A172 (cell line): ENCODE data around the gene BSG. TPM values are rescaled to one million over a fixed set of nuclear protein-coding genes. Genes with fewer than 3 reads are reported as not detected.
"Not testable (repeated sequence)": the region's sequence is repeated elsewhere in the genome, so short reads cannot be mapped to it uniquely, and the experiment has no call there.

Experiments
- DNase-seq: peaks from one replicate; pipeline ENCODE4 v3.0.0-alpha.2; 2015; ENCODE audit warnings: low spot score
- total RNA-seq: library from RNA; depleted of rRNA; stranded (reverse); fragments of >200 nt; shearing (Covaris generic); gene quantifications from 2 replicates; pipeline ENCODE4 v1.2.3, GENCODE V29; 2014

BSG gene
- total RNA-seq, 1 experiment from 2014 or later = 700 TPM

DNA sequence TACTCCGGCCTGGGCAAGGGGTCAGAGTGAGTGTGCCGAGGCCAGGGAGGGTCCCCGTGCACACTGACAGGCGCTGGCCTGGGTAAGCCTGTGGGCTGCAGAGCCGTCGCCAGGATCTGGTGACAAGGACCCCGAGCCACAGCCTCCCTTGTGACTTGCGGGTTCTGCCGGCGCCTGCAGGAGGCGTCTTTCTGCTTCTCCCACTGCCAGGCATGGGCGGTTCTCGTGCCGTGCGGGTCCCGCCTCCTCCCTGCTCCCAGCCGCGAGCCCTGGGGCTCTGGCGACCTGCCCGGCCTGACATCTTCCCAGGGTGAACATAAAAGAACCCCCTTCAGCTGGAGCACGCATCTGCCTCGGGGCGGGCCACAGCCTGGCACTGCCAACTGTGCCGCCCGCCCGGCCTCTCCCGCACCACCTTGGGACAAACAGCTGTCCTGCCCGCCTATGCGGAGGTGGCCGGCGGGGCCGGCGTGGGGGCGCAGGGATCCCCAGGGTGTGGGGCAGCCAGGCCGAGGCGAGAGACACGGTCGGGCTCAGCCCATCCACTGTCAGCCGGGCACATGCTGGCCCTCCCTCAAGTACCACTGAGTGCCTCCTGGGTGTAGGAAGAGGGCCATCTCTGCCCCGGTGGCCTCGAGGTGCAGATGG is 15.8 kb downstream of the BSG start:
- DNase-seq = peak; percentile 88

DNA sequence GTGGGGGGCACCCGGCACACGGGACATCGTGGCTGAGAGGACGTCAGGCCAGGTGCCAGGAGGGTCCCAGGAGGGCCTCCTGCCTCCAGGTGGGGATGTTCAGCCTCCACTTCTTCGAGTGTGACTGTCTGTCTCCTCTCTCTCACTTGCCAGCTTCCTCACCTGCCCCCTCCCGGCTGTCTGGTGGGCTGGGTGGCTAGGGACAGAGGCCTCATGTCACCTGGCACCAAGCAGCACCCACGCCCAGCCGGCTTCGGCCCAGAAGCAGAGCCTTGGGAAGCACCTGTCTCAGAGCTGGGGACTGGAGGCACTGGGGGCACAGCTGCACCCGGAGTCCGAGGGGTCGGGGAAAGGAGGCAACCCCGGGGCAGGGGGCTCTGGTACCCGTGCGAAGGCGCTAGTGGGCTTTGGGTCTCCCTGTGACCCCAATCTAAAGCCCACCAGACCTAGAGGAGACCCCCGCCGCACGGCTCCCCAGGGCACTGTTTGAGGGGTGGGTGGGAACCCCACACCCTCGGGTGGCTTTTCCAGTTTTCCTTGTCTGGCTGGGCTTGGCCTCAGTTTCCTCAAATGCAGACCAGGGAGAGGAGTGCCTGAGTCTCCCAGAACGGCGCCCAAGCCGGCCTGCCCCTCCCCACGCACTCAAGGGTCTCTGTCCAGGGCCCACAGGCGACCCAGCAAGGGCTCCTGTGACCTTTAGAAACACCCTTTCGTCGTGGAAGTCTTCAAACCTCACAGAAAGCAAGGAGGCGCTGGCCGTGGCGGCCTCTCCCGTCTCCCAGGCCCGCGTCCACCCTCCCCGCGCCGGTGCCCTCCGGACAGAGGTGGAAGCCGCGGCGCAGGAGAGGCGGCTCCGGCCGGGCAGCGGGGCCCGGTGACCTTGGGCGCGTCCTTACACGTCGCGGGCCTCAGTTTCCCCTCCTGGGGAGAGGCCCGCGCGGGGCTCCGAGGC is 16.6 kb downstream of the BSG start:
- DNase-seq = no peak

DNA sequence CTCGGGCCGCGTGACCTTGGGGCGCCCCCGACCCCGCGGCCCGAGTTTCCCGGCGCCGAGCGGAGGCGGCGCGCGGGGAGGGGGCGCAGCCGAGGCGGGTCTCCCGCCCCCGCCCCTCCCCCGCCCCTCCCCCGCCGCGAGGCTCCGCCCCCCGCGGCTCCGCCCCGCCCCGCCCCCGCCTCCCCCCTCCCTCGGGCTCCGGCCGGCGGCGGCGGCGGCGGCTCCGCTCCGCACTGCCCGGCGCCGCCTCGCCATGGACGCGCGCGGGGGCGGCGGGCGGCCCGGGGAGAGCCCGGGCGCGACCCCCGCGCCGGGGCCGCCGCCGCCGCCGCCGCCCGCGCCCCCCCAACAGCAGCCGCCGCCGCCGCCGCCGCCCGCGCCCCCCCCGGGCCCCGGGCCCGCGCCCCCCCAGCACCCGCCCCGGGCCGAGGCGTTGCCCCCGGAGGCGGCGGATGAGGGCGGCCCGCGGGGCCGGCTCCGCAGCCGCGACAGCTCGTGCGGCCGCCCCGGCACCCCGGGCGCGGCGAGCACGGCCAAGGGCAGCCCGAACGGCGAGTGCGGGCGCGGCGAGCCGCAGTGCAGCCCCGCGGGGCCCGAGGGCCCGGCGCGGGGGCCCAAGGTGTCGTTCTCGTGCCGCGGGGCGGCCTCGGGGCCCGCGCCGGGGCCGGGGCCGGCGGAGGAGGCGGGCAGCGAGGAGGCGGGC is 17.4 kb downstream of the BSG start, which contains the start of gene HCN2:
HCN2 (plus strand) TSS at position 189 of the 703 bp plus-strand sequence; CDS start at position 254, 65 bp downstream.
- DNase-seq = no peak

DNA sequence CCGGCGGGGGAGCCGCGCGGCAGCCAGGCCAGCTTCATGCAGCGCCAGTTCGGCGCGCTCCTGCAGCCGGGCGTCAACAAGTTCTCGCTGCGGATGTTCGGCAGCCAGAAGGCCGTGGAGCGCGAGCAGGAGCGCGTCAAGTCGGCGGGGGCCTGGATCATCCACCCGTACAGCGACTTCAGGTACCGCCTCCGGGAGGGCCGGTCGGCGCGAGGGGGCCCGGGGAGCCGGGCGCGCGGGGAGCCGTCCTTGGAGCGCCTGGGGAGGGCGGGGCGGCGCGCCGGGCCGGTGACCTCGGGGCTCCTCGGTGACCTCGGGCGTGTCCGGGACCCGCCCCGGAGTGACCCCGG is 18.0 kb downstream of the BSG start:
- no peak for DNase-seq

DNA sequence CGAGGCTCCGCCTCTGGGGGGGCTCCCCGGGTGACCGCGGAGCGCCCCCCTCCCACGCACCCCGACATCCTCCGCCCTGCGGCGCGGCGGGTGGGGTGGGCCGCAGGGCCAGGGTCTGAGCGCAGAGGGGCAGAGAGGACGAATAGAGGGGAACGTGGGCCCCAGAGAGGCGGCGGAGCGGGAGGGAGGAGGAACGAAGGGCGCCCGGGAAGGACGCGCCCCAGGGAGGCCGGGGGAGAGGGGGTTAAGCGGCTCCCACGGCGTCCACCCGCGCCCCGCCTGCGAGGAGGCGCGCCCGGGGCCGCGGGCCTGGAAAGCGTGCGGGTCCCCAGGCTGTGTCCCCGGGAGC is 18.3 kb downstream of the BSG start:
- DNase-seq = no peak

DNA sequence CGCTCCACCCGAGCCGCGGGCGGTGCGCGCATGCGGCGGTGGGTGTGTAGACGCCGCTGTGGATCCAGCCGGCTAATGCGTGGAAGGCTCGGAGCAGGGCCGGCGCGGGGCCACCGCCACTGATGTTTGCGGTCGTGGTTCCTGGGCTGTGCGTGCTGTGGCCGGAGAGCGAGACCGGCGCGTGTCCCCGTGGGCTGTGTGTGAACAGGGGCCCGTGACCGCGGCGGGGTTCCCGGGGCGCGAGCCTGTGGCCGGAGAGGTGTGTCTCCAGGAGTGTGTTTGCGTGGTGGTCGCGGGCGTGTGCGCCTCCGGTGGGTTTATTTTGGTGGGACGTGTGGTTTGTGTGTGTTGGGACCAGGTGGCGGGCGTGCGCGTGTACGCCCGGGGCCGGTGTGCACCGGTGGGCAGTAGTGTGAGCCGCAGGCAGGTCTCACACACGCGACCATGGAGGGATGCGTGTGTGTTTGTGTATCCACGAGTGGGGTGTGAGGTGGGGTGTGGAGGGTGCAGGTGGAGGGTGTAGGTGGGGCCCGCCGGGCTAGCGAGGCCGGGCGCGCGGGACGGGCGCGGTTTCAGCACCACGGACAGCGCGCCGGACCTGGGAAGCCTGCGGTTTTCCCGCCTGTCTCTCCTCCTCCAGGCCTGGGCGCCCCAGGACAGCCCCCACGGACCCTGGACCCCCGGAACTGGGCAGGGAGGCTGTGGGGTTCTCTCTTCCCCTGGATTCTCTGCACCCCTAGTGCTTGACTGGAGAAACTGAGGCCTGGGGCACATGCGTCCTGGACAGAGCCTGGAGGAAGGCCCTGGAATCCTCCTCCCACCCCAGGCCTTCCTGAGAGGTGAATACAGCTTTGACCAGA is 18.9 kb downstream of the BSG start:
- DNase-seq = no peak

DNA sequence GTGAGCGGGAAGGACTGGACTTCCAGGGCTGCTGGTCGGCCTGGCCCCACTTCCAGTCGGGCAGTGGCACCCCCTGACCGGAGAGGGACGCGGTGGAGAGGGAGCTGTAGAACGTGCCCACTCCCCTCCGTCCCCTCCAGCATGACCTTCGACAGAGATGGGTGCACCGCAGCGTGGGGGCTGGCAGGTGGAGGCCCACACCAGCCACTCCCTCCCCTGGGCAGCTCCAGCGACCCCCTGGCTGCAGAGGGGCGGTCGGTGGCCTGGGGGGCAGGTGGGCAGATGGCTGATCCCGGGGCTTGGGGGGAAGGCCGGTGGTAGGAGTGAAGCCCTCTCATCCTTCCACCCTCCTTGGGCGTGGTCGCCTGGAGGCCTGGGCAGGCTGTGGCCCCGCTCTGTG is 19.7 kb downstream of the BSG start:
- DNase-seq = no peak

DNA sequence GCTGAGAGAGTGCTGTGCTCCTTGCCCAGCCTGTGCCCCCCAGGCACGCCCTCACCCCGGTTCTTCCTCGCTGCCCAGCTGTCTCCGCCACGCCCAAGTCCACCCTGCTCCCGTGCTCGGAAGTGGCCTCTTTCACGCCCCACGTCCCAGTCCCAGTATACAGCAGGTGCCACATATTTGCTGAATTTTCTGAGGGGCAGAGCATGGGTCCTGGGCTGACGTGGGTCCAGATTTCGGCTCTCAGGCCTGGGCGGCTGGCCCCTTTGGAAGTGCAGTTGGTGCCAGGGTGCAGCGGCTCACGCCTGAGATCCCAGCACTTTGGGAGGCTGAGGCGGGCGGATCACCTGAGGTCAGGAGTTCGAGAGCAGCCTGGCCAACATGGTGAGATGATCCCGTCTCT is 20.7 kb downstream of the BSG start:
- no peak for DNase-seq

DNA sequence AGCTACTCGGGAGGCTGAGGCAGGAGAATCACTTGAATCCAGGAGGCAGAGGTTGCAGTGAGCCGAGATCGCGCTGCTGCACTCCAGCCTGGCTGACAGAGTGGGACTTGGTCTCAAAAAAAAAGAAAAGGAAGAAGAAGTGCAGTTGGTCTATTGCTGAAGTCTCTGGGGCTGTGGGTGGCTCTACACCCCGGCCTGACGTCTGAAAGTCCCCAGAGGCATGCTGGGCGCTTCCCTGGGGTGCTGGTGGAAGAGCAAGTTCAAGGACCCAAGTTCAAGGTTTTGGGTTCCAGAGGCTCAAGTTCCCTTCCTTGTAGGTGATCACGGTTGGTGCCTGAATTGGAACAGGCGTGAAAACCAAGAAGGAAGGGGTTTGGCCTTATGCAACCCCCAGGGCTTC is 21.1 kb downstream of the BSG start:
- no peak for DNase-seq

DNA sequence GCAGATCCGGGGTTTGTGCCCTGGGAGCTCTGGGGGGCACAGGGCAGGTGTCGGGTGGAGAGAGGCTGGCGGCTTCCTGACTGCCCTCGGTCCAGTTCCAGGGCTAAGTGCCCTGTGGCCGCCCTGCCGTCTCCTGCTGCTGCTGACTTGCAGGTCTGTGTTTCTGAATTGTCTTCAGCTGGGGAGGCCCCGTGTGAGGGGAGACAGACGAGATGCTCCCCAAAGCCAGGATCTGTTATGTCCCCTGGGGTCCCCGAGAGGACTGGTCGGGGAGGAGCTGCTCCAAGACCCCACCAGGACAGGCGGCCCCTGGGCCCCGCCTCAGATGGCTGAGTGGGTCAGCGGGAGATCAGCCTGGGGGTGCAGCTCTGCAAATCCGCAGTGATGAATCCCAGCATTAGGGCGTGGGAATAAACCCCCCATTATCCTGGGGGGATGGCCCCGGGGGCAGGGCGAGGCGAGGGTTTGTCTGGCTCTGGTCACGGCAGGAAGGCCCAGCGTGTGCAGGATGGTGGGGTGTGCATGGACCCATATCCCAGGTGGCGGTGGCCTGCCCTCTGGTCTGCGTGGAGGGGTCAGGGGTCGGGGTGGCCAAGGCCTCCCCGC is 22.0 kb downstream of the BSG start:
- DNase-seq = no peak

DNA sequence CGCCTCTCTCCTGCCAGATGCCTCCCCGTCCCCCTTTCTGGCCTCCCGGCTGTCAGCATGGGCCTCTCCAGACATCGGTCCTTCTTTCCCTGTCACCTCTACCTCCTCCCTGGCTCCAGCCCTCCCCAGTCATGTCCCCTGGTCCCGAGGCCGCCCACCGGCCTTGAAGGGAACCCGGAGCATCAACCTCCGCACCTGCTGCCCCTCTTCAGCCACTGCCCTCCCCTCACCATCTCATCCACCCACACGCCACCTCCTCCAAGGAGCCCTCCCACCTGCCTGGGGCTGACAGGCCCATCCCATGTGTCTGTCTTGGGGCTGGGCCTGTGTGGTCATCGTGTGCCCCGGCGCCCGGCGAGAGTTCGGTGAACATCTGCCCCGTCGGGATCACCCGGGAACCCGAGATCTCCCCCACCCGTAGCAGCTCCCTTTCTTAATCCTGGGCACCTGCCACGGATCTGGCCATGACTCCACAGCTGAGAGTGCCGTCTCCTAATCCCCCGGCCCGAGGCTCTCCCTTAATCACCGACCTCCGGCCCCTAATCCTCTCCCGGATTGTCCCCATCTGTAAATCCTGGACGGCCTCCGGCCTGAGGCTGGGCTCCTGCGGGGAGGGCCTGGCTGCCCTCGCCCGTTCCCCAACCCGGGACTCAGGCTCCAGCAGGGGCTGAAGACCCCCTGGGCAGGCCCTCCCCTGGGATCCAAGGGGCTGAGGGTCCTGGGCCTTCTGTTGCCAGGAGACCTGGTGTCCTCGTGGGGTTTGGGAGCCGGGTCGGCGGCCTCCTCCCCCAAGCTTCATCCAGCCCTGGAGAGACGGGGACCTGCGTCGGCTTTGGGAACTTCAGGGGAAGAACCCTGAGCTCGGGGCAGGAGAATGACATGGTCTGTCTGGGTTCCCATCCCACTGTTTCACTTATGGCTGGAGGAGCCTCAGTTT is 23.2 kb downstream of the BSG start:
- DNase-seq = no peak

DNA sequence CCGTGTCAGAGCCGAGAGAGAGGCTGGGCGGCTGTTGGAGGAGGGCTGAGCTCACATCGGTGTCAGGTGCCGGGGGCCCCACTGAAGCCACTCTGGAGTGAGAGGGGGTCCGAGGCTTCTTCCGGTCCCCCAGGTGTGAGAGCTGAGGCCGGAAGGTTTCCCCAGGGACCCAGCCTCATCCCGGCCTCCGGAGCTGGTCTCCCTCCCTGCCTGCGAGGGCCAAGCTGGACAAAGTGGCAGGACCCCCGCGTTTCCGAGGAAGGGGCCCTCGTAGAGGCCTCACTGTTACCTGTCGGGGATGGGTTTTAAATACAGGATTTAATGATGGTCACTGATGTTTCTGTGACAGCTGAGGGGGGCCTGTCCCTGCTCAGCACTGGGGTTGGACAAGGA is 23.9 kb downstream of the BSG start:
- no peak for DNase-seq

DNA sequence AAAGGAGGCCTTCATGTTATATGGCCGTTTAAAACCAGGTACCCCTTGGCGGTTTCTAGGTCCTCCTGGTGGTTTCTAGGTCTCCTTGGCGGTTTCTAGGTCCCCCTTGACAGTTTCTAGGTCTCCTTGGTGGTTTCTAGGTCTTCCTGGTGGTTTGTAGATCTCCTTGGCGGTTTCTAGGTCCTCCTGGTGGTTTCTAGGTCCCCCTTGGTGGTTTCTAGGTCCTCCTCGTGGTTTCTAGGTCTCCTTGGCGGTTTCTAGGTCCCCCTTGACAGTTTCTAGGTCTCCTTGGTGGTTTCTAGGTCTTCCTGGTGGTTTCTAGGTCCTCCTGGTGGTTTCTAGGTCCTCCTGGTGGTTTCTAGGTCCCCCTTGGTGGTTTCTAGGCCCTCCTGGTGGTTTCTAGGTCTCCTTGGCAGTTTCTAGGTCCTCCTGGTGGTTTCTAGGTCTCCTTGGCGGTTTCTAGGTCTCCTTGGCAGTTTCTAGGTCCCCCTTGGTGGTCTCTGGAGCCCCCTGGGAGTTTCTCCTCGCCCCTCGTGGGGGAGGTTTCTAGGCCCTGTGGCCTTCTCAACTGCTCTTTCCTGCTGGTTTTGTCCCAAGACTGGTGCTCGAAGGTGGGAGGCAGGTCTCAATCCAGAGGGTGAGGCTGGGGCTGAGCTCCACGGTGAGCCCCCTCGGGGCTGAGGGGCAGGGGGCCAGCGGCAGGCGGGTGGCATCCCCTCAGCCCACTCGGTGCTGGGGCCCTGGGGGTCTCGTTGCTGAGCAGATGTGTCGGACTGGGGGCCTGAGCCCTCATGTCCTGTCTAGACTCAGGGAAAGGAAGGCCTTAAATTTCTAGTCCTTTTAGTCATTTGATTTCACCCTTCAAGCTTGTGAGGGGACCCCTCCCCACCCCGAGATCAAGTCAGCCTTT is 25.3 kb downstream of the BSG start:
- no peak for DNase-seq

DNA sequence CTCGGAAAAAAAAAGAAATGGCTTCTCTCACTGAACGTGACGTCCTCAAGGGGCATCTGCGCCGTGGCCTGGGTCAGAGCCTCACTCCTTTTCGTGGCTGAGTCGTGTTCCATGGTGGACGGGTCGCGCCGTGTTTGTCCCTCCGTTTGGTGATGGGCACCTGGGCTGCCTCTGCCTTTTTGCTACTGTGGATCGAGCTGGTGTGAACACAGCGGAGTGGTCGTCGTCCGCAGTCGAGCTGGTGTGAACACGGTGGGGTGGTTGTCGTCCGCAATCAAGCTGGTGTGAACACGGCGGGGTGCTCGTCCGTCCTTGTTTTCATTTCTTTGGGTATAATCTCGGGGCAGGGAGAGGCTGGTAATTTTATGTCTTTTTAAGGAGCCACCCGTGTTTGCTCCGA is 28.9 kb downstream of the BSG start:
- no peak for DNase-seq

DNA sequence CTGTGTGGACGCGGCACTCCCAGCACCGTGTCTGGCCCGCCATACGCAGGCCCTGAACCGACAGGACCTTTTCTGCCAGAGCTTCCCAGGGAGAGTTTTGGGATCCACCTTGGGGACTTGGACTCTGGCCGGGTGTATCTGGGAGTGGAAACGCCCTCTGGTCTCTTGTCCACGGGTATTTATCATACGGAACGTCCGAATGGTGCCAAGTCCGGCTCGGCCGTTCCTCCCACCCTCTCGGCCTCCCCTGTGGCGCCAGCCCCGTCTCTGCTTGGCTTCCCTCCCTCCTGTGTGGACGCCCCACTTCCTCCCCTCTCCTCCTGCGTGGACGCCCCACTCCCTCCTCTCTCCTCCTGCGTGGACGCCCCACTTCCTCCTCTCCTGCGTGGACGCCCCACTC is 29.4 kb downstream of the BSG start:
- DNase-seq = no peak

DNA sequence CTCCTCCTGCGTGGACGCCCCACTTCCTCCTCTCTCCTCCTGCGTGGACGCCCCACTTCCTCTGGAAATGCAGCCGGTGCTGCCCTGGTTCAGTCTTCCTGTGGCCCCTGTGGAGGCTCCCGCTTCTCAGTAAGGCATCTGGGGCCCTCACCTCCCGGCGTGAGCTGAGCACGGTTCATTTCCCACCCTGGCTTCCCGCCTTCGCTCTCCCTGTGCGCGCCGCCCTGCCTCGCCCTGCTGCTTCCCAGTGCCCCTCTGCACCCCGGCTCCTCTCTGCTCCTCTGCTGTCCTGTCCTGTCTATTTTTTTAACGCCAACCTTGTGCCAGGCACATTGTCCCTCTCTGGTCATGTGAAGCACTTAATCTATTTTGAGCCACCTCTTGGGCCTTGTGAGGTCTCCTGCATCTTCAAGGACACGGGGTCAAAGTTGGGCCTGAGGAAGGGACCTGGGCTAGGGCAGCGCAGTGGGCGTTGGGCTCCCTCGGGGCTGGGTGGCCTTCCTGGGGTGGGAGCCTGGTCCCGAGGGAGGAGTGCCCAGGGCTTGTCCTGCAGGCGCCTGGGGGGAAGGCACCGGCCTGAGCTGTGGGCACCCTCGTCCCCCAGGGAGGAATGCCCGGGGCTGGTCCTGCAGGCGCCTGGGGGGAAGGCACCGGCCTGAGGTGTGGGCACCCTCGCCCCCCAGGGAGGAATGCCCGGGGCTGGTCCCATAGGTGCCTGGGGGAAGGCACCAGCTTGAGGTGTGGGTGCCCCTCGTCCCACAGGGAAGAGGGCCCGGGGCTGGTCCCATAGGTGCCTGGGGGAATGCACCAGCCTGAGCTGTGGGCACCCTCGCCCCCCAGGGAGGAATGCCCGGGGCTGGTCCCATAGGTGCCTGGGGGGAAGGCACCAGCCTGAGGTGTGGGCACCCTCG is 30.2 kb downstream of the BSG start:
- DNase-seq = no peak

DNA sequence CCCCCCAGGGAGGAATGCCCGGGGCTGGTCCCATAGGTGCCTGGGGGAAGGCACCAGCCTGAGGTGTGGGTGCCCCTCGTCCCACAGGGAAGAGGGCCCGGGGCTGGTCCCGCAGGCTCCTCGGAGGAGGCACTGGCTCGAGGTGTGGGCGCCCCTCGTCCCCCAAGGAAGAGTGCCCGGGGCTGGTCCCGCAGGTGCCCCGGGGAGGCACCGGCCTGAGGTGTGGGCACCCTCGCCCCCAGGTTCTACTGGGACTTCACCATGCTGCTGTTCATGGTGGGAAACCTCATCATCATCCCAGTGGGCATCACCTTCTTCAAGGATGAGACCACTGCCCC is 30.9 kb downstream of the BSG start:
- DNase-seq = not testable (repeated sequence)

DNA sequence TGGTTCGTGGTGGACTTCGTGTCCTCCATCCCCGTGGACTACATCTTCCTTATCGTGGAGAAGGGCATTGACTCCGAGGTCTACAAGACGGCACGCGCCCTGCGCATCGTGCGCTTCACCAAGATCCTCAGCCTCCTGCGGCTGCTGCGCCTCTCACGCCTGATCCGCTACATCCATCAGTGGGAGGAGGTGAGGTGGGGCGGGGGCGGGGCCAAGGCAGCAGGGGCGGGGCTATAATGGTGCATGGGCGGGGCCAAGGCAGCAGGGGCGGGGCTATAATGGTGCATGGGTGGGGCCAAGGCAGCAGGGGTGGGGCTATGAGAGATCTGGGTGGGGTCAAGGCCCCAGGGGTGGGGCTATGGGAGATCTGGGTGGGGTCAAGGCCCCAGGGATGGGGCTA is 31.4 kb downstream of the BSG start:
- not testable (repeated sequence) for DNase-seq
